M059J (cell line): ENCODE data around the gene NFRKB. TPM values are rescaled to one million over a fixed set of nuclear protein-coding genes. Genes with fewer than 3 reads are reported as not detected.

Source experiments
- total RNA-seq: library from RNA; depleted of rRNA; stranded (reverse); fragments of >200 nt; shearing (Covaris generic); gene quantifications from 2 replicates; pipeline ENCODE4 v1.2.3, GENCODE V29; 2014; rRNA removed

Gene NFRKB
- total RNA-seq, 1 experiment from 2014 or later: 26.0 TPM

Other genes starting within 250 kb of the NFRKB start
- gene TMEM45B, start 79.7 kb downstream of the NFRKB start, total RNA-seq: not detected in 2 replicates
- 6.3 and 9.0 TPM in 2 replicates for gene PRDM10, start 107.3 kb upstream of the NFRKB start, total RNA-seq
- gene APLP2, start 174.3 kb upstream of the NFRKB start, total RNA-seq: 246 and 418 TPM in 2 replicates